GM18502 (cell line): ENCODE measurements around the gene PRRG1.
"Not testable (repeated sequence)": the region's sequence is repeated elsewhere in the genome, so short reads cannot be mapped to it uniquely, and the experiment has no call there.

Experiments
- ATAC-seq: cut with Tn5 transposase; IDR thresholded peaks from one replicate; pipeline ENCODE4 v1.9.1; 2021; ENCODE audit warnings: mild to moderate bottlenecking; ENCODE audit not compliant: unreplicated experiment, poor library complexity

The PRRG1 gene

GRCh38 chrX:37349221-37350033 lies at the start of gene PRRG1:
Gene PRRG1 (plus strand): TSS chrX:37349364. CDS start chrX:37406250, 56,886 bp downstream.
- ATAC-seq: no peak

GRCh38 chrX:37302569-37302968 lies 46.6 kb upstream of the PRRG1 start:
- no peak for ATAC-seq

- ATAC-seq: not testable (repeated sequence)
Measured at GRCh38 chrX:37305238-37305637, 43.9 kb upstream of the PRRG1 start.

GRCh38 chrX:37314531-37314930 lies 34.6 kb upstream of the PRRG1 start:
- no peak for ATAC-seq

GRCh38 chrX:37315511-37316248 lies 33.5 kb upstream of the PRRG1 start:
- ATAC-seq: no peak

- no peak for ATAC-seq
Measured at GRCh38 chrX:37320541-37321203, 28.5 kb upstream of the PRRG1 start.

GRCh38 chrX:37330642-37331041 lies 18.5 kb upstream of the PRRG1 start:
- ATAC-seq: no peak

- no peak for ATAC-seq
Measured at GRCh38 chrX:37331546-37331945, 17.6 kb upstream of the PRRG1 start.

GRCh38 chrX:37332055-37332454 lies 17.1 kb upstream of the PRRG1 start:
- ATAC-seq: no peak

- no peak for ATAC-seq
Measured at GRCh38 chrX:37332987-37333658, 16.0 kb upstream of the PRRG1 start.

- ATAC-seq: no peak
Measured at GRCh38 chrX:37347420-37347819, 1.7 kb upstream of the PRRG1 start.

- no peak for ATAC-seq
Measured at GRCh38 chrX:37348231-37348970, 763 bp upstream of the PRRG1 start.

- no peak for ATAC-seq
Measured at GRCh38 chrX:37348971-37349220, 268 bp upstream of the PRRG1 start.

- ATAC-seq: no peak
Measured at GRCh38 chrX:37350034-37350365, 836 bp downstream of the PRRG1 start.

GRCh38 chrX:37353646-37354045 lies 4.5 kb downstream of the PRRG1 start:
- no peak for ATAC-seq

- no peak for ATAC-seq
Measured at GRCh38 chrX:37357436-37357835, 8.3 kb downstream of the PRRG1 start.

- ATAC-seq: no peak
Measured at GRCh38 chrX:37361596-37361995, 12.4 kb downstream of the PRRG1 start.

- ATAC-seq: no peak
Measured at GRCh38 chrX:37364666-37365065, 15.5 kb downstream of the PRRG1 start.

GRCh38 chrX:37367946-37368345 lies 18.8 kb downstream of the PRRG1 start:
- no peak for ATAC-seq

GRCh38 chrX:37370499-37371141 lies 21.5 kb downstream of the PRRG1 start:
- no peak for ATAC-seq
